GM18498 (cell line): Measurements from ENCODE around the gene PDZRN3.

Source experiments
- ATAC-seq: cut with Tn5 transposase; IDR thresholded peaks from one replicate; pipeline ENCODE4 v1.9.1; 2021; ENCODE audit warnings: mild to moderate bottlenecking, moderate library complexity; ENCODE audit not compliant: unreplicated experiment

PDZRN3 gene

GRCh38 chr3:73431183-73431900 lies 193.4 kb downstream of the PDZRN3 start:
- ATAC-seq, result no peak

GRCh38 chr3:73427048-73427706 lies 197.6 kb downstream of the PDZRN3 start:
- ATAC-seq, result no peak

GRCh38 chr3:73426606-73427005 lies 198.1 kb downstream of the PDZRN3 start:
- no peak for ATAC-seq

DNA sequence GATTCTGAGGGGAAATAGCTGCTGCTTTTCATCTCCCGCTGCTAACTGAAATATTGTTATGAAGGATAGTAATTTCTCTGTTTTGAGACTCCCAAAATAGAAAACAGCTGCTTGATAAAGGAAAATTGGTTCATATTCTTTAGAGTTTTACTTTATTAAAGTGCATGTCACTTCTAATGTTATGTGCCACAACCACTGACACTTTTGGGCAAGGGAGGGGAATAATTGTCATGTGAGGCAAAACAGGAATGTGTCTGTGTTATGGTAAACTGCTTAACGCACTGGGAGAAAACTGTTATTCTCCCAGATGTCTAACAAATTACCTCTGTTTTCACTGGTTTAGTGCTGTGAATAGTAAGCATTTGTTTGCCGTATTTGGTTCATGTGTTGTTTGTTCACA lies 201.6 kb downstream of the PDZRN3 start:
- ATAC-seq, result no peak

DNA sequence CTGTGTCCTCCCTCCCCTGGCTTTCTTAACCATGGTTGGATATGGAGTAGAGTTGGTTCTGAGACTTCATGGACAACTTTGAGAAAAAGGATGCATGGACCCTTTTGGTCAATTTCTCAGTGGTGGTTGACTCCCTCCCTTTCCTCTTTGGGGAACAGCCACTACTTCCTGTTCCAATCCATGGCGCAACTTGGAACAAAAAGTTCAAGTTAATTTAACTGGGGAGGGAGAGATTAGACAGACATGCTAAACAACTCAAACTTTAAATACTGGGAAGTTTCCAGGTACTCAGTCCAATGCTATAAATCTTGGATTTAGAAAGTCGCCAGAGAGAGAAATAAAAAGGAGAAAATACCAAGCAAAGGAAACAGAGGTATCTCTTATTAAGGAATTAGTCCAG lies 202.2 kb downstream of the PDZRN3 start:
- ATAC-seq, result no peak

GRCh38 chr3:73419942-73420341 lies 204.8 kb downstream of the PDZRN3 start:
- no peak for ATAC-seq

DNA sequence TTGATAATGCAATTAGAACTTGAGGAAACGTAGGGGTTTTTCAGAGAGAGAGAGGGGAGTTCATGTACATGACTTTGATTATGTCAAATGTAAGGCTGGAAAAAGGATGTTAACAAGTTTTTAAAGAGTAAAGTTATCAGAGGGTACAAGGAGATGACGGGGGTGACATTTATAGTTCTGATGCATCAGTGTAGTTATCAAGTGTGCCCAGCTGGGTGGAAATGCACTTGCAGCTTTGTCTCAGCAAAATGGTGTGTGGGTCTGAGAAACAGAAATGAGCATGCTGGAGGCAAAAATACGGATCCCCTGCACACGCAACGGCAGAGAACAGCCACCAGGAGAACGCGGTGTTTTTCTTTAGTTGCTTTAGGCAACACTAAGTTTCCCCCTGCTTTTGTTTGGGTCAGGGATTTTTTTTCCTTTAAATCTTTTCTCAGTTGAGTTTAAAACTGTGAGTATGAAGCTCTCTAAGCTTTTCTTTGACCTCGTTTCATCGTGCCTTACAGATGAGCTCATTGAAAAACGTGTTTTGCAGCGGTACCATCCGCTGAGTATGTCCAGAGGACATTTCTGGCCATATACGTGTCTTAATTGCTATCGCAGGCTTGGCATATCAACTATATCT lies 205.4 kb downstream of the PDZRN3 start:
- no peak for ATAC-seq

- no peak for ATAC-seq
Observed at GRCh38 chr3:73418681-73419080, 206.1 kb downstream of the PDZRN3 start.

GRCh38 chr3:73415118-73415517 lies 209.6 kb downstream of the PDZRN3 start:
- ATAC-seq, result no peak

GRCh38 chr3:73413619-73414018 lies 211.1 kb downstream of the PDZRN3 start:
- no peak for ATAC-seq

GRCh38 chr3:73411993-73412392 lies 212.7 kb downstream of the PDZRN3 start:
- ATAC-seq, result no peak

GRCh38 chr3:73411545-73411944 lies 213.2 kb downstream of the PDZRN3 start:
- ATAC-seq, result no peak

DNA sequence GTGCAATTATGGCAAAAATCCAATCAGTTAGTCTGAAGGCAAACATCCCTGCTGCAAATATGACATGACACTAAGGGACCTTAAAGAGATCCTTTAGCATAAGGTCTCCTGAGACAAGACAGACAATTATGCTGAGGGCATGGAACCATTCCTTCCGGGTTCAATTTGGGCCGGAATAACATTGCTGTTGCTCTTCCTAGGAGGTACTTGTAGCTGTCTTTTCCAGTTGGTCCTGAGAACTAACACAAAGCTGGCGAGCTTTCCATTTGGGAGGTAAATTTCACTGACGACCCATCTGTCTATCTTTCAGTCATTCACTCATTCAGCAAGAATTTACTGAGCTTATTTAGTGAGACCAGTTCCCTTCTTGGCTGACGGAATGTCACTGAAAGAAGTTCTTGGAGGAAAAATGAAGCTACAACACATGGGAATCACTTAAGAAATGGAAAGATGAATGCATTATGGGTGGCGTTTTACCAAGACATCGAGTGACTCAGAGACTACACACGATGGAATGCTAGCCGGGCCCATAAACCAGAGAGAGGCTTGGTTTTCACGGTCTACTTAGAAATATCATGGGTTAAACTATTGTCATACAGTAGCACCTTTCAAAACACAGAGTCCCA lies 215.5 kb downstream of the PDZRN3 start:
- no peak for ATAC-seq

DNA sequence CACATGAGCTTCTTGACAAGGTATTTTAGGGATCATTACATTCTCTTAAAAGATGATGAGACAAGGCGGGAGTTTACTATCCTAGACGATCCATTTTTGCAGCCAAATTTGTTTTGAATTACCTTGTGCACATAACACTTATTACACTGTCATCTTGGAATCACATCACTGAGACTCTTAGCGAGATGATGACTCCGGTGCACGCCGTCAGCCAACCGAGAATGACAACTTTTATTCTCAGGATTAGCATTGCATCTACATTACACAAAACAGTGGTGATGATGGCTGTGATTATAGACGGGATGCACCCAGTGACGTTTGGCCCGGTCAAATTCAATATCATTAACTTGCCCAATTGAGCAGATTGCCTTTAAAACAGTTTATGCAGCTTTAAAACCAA lies 216.1 kb downstream of the PDZRN3 start:
- ATAC-seq, result no peak

GRCh38 chr3:73407577-73407976 lies 217.2 kb downstream of the PDZRN3 start:
- no peak for ATAC-seq

DNA sequence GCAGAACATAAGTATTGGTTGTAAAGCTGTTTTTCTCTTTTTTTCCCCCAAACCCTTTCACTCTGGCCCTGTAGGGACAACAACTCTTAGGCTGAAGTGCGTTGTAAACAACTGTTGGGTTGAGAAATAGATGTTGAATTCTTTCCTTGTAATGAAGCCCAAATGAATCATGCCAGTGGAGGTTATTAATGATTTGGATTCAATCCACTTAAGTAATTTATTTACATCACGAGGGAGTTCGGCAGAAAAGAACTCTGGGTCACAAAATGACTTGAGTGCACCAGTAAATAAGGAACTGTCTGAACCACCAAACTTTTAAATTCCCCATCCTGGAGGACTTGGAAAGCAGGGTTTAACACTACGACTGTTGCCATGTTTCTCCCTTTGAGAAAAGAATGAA lies 218.9 kb downstream of the PDZRN3 start:
- ATAC-seq, result no peak

DNA sequence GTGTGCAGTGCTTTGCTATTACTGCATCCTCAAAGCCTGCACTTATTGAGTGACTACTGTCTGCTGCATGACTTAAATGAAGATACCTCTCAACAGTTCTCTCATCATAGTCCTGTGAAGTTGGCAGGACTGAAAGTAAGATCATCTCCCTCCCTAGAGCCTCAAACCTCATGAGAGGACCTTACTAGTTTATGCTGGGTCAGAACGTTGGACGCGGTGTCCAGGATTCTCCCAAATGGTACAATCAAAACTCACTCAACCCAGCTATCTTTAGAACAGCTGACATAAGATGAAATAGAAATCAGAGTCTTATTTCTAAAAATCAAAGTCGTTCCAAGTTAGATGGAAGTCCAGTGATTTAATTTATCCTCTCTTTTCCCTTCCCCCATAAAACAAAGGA lies 219.7 kb downstream of the PDZRN3 start:
- no peak for ATAC-seq

DNA sequence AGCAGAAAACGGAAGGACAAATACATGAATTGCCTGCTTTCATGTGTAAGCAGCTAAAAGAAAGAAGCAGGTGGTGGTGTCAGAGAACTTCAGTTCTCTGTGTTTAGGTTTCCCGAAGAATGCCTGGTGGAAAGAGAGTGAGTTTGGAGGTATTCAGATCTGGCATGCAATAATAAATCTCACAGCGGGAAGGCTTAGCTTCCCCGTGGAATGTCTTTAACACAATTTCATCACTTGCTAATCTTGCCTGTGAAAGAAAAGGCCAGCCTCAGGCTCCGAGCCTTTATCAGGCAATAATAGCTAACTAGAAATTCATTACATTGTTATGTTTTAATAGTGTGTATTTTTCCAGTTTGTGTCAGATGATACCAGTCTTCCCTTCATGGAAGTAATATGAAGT lies 220.3 kb downstream of the PDZRN3 start:
- ATAC-seq, result no peak

DNA sequence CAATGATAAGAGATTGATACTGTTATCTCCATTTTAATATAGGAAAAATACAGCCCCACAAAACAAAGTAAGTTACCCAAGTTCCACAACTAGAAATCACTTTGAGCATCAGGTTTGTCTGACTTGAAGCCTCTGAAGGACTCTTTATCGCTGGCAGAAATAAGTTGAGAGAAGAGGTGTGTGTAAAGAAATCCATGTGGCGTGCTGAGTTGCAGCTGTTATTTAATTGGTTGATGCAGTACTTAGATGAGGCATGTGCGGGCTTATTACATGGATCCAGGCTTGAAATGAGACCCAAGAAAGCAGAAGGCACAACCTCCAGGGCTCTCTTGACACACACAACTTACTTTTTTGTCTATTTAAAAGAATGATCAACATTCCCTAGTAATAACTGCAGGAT lies 221.3 kb downstream of the PDZRN3 start:
- ATAC-seq, result no peak

GRCh38 chr3:73401616-73402279 lies 223.0 kb downstream of the PDZRN3 start:
- ATAC-seq, result no peak

DNA sequence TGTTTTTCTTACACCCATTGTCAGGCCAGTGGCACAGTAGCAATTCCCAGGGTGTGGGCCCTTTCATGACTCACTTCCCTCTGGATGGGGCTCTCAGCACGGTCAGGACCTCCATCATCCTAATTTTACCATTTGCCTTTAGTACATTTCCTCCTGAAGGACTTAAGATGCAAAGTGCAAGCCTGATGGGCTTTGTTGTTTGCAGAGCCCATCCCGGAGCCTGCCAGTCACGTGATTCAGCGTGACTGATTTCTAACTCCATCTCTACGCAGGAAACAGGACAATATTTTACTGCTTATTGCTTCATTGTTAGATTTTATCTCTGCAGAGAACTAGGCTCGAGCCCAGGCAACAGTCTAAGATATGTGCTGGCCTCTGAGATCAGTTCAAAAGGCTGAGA lies 223.7 kb downstream of the PDZRN3 start:
- ATAC-seq, result no peak
